Activated CD4-positive, alpha-beta T cell treated with anti-CD3 and anti-CD28 coated beads for 24 hours (primary cell): ENCODE data around the gene ZNF276.
"Not testable (repeated sequence)": the region's sequence is repeated elsewhere in the genome, so short reads cannot be mapped to it uniquely, and the experiment has no call there.

ENCODE experiments used
- DNase-seq, 2 donors: peaks; one replicate each; pipeline ENCODE4 v3.0.0-alpha.2; 2020; ENCODE audit warnings: low read depth in 2 of 2

ZNF276 gene

DNA sequence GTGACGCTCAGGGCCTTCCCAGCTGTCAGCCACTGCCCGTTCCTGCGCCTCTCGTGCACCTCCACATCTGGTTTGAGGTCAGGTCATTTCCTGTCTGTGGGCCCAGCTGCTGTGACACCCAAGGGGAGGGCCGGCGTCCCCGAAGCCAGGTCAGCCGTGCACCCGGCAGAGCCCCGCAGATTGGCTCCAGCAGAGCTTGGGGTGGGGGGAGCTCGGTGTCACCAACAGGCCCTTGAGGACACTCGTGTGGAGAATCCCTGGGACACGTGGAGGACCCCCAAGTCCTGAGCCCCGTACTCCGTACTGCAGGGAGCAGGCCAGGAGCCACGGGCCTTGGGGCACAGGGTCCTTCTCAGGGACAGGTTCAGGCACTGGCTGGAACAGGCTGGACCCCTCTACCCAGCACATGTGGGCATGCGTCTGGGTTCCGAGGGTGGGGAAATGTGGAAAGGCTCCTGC, 24.6 kb upstream of the ZNF276 start:
- no peak for DNase-seq

DNA sequence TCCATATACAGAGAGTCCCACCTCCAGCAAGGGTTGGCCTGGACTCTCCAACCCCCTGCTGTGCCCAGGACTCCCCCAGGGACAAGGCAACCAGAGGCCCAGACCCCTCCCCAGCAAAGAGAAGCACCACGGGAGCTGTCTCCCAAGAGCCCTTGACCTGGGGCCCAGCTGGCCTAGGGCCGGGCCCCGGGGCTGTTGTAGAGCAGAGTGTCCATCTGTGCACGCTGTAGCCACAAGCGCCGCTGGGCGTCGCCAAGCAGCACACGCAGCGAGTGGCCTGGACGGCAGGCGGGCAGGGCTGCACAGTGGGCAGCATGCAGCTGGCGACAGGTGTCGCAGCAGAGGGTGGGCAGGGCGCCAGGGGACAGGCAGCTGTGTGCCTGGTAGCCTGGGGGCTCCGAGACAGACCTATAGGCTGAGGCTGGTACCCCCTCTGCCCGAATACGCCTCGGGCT, 24.1 kb upstream of the ZNF276 start:
- DNase-seq = no peak

DNA sequence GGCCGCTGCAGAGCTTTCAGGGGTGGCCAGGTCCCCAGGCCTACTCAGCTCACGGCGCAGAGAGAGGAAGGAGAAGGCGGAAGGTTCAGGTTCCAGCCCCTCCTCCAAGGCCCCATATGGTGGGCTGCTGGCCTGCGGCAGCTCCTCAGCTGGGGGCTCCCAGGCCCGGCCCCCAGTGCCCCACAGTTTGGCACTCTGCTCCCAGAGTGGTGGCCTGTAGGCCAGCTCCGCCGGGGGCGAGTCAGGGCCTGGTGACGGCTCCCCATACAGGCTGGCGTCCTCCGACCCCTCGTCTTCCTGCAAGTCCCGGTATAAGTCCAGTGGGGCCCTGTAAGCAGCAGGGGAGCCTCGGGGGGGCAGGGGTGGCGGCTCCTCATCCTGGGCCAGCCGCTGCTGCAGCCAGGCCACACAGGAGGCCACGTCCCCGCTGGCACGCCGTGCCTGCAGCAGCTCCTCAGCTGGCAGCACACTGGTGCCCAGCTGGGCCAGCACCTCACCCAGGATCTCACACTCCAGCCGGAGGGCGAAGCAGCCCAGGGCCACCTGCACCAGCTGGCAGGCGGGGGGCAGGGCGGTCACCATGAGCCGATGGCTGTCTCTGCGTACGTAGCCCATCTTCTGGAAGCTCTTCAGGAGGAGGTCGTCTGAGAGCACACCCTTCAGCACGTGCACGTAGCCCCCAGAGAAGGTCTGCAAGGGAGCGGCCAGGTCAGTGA, 23.6 kb upstream of the ZNF276 start:
- DNase-seq = no peak

DNA sequence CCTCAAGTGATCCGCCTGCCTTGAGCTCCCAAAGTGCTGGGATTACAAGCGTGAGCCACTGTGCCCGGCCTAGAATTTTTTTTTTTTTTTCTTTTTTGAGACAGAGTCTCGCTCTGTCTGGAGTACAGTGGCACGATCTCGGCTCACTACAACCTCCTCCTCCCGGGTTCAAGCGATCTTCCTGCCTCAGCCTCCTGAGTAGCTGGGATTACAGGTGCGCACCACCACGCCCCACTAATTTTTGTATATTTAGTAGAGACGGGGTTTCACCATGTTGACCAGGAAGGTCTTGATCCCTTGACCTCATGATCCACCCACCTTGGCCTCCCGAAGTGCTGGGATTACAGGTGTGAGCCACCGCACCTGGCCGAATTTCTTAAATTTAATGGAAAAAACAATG, 22.6 kb upstream of the ZNF276 start:
- not testable (repeated sequence) for DNase-seq

DNA sequence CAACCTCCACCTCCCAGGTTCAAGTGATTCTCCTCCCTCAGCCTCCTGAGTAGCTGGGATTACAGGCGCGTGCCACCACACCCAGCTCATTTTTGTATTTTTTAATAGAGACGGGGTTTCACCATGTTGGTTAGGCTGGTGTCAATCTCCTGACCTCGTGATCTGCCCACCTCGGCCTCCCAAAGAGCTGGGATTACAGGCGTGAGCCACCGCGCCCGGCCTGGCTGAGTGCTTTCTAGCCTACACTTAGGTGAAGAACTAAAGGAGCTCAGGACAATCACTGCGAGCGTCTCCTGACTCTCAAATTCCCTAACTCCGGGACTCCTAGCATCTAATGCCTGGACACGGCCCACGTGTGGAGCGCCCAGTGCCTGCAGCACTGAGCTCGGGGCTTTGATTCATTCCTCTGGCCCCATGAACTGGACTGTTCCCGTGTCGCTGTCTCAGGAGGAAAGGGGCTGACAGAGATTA, 21.7 kb upstream of the ZNF276 start:
- DNase-seq = not testable (repeated sequence)

DNA sequence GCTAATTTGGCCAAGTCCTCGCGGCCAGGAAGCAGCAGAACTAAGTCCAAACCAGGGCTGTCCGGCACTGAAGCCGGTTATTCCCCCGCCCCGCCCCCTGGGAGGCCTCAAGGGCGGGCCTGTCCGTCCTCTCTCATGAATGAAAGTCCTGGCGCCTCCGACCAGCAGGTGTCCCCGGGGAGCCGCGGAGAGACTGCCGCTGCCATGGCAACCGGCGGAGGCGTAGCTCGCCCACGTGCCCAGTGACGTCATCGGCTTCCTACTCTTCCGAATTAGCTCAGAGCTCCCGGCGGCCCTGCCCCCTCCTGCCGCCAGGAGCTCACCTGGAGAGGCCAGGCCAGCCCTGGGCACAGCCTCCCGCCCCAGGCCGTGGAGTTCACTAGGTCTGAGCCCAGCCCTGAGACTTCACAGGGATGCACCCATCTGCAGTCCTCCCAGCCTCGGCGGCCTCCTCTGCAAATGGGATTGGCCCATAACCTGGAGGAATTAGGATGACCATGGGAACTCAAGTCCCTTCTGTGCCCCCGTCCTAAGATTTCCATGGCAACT, 21.2 kb upstream of the ZNF276 start:
- DNase-seq = peak; percentile 95 to 99

DNA sequence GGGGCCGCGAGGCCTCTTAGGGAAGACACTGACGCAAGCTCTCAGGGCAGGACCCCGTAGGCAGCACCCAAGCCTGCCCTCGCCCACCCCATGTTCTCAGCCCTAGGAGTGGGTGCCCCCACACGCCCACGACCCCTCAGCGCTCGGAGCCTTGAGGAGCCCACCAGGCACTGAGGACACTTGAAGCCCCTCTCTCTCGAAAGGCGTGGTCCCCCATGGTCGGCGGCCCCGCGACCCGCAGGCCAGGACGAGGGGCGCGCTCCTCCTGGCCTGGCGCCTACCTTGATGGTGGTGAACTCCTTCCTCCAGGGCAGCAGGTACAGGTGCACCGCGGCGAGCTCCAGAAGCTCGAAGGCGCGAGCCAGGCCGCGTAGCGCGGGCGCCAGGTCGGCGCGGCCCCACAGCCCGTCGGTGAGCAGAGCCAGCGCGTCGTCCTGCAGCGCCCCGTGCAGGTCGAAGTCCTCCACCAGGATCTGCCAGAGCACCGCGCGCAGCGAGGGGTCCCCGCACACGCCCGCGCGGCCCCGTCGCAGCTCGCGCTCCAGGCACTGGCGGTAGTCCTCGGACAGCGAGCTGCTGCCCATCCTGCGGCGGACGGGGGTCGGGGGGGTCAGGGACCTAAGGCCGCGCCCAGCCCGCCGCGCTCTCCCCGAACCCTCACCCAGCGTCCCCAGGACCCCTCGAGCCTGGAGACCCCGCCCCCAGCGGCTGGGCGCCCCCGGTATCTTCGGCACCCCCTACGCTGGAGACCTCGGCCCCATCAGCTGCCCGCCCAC, 20.5 kb upstream of the ZNF276 start:
- no peak for DNase-seq

DNA sequence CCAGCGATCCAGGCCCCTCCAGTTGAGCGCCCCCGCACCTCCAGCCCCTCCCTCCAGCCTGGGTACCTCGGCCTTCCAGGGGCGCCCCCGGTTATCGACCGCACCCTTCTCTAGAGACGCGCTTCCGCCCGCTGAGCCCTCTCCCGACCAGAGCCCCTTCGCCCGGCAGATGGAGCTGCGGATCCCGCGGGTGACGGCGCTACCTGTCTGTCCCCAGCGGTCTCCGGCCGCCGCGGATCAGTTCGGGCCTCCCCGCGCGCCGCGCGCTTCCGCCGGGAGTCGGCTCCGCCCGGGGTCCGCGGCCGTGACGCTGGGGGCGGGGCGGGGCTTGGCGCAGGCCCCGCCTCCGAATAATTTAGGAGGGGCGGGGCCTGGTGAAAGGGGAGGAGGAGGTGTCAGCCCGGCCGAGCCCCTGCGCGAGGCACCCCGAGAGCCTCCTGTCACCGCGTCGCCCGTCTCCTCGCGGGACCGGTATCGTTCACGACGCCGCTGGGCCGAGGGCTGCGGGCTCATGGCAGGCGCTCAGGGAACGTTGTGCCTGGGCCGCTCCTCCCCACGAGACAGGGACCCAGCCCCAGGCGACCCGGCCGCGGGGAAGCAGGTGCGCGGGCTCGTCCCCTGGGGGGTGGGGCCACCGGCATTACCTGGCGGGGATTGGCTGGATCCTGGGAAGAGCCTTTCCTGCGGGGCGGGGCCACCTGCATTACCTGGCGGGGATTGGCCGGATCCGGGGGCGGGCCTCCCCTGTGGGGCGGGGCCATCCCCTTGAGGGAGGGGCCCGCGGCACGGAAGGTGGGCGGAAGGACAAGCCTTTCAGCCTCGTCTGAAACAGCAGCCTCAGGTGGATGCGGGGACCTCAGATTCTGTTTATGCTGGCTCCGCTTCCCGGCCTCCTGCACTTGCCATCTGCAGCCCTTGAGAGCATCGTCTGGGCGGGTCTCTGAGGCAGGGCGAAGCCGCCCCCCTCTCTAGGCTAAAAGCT, 19.6 kb upstream of the ZNF276 start, which contains the start of gene SPATA2L:
SPATA2L (minus strand) TSS at position 281 of the 982 bp plus-strand sequence. CDS start 473 bp downstream, outside the sequence.
- DNase-seq = peak; percentile 95

DNA sequence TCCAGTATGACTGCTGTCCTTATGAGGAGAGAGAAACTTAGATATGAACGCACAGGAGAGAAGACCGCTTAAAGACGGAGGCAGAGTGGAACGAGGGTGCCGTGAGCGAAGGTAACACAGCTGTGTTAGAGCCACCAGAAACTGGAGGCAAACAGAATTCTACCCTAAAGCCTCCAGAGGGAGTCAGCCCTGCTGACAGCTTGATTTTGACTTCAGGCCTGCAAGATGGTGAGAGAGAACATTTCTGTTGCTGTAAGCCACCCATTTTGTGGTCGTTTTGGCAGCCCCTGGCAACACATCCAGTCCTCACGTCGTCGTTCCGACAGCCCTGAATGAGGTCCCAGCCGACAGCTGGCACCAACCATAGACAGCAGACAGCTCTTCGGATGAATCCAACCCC, 17.1 kb upstream of the ZNF276 start:
- no peak for DNase-seq

DNA sequence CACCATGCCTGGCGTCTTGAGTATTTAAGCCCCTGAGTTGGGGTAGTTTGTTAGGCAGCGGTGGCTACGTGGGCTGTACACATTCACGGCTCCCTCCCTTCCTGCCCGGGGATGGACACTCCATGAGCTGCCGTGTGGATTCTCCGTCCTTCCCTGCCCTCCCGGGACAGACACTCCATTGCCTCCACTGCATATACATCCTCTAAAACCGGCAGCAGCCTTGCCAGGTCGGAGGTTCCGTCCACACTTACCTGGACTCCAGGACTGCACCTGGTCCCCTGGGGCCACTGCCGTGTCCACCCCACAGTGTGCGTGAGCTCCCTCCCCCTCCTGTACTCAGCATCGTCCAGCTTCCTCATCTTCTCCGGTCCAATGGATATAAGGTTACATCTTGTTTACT, 16.3 kb upstream of the ZNF276 start:
- no peak for DNase-seq

DNA sequence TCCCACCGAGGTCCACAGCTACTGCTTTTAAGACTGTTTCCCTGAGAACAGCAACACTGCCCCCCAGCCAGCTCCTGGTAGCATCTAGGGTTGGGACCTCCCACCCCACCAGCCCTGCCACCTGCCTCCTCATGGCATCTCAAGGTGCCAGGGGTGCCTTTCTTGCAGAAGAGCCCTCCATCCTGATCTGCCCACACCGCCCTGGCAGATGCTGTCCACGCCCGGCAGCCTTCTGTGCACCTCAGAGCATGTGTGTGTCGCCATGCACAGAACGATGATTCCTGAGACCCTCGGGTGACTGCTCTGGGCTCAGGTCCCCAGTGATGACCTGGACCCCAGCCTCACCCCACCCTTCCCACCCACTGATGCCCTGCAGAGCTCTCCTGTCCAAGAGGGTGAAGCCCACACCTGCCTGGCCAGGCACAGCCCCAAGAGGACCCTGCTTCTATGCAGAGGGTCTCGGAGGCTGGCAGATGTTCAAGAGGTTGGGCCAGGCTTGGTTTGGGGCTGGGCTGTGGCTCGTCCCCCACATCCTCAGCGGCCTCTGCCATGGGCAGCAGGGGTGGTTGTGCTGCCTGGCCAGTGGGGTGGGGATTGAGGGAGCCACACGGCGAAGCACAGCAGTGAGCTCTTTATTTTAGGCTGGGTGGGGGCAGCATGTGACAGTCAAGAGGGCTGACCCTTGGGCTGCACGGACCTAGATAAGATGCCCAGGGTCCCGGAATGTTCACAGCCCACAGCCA, 14.6 kb upstream of the ZNF276 start:
- no peak for DNase-seq

DNA sequence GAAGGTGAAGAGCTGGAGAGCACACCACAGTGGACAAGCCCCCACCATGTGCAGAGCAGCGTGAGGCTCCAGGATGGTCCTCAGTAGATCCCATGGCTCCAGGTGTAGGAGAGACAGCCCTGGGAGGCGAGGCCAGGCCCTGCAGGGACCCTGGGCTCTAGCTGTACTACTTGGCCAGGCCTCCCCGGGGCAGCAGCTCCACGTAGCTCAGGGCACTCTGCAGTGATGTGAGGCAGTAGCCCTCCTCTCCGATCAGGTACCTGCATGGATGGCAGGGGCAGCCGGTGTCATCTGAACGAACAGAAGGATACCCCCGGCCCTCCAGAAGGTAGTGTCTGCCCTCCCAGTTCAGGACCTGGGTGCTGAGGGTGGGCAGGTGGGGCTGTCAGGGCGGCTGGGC, 13.6 kb upstream of the ZNF276 start:
- no peak for DNase-seq

DNA sequence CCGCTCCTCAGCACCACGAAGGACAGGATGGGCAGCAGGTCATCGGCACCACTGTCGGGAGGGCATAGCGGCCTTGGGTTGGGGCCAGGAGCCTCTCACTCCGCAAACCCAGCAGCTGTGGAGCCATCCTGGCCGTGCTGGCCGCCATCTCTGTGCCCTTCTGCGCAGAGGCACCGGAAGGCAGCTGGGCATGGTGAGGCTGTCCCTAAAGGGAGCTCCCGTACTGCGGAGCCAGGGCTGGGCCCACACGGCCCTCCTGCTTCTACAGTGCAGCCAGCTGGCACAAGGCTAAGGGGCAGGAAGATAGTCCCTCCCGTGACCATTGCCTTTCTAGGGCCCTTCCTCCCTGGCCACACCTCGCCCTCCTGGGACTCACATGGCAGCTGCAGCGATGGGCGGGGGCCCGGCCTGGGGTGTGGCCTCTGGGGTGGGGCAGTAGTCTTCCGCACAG, 12.8 kb upstream of the ZNF276 start:
- DNase-seq = no peak

DNA sequence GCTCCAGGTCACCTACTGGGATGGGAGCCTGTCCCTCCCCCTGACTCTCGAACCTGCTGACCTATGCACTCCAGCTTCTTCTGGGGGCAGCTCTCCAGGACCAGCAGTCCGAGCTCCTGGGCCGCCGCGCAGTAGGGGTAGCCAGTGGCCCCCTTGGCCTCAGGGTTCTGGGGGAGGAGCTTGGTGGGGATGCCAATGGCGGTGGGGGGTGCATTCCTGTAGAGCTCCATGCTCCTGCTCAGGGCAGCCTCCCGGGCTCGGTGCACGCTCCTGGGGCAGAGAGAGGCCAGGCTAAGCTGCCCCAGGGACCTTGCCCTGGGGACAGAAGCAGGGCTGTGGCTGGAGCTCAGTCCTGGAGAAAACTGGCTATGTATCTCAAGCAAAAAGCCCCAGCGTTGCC, 12.2 kb upstream of the ZNF276 start:
- no peak for DNase-seq

DNA sequence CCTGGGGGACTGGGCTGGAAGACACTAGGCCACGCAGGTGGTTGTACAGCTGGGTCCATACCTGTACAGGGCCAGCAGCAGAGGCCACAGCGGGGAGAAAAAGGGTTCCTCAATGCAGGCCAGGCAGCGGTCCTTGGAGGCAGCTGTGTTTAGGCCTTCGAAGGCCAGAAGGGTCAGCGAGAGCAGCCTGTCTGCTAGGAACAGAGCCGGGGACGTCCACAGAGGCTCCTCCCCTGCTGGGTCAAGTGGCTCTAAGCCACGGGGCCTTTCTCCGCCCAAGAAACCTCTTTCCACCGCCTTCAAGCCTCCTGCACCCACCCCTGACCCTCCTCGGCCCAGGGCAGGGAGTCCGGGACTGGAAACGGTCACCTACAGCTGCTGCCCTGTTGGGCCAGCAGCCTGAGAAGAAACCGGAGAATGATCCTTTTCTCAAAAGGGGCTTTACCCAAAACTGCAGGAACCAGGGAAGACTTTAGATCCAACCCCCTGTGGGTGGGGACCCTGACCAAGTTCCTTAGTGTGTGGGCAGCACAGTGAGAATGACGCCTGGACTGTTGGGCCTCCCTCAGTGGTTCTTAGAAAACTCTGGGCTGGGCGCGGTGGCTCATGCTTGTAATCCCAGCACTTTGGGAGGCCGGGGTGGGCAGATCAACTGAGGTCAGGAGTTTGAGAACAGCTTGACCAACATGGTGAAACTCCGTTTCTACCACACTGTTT, 11.5 kb upstream of the ZNF276 start:
- no peak for DNase-seq

DNA sequence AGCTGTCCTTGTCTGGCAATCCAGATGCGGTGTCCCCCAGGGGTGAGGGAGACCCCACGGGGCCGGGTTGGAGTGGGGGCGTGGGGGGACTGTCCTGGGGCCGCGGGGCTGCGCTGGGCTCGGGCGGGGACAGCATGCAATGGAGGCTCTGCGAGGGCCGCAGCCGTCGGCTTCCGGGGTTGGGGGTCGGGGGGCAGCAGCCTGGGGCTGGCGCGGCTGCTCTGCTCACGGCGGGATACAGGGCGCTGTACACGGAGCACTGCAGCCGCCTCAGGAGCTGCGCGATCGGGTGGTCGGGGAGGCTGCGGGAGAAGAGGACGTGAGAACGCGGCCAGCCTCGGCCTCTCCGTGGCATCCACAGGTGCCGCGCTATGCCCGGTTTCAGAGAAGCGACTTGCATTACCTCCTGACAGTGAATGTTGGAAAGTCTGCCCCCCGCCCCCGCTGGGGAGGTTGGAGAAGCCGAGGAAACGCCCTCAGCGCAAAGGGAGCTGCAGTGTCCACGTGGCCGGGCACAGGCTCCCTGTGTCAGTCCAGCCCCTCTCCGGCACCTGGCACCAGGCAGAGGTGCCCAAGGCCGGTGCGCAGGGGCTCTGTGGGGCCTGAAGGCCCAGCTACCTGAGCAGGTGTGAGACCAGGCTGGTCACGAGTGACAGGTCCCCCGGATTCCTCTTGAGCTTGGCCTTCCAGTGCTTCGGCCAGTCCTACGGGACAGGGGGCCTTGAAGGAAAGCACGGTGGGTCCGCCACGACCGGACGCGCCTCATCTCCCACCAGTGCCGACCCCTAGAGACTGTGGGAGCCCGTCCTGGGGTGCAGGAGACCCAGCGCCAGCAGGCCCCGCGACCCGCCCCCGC, 10.4 kb upstream of the ZNF276 start:
- DNase-seq = no peak

DNA sequence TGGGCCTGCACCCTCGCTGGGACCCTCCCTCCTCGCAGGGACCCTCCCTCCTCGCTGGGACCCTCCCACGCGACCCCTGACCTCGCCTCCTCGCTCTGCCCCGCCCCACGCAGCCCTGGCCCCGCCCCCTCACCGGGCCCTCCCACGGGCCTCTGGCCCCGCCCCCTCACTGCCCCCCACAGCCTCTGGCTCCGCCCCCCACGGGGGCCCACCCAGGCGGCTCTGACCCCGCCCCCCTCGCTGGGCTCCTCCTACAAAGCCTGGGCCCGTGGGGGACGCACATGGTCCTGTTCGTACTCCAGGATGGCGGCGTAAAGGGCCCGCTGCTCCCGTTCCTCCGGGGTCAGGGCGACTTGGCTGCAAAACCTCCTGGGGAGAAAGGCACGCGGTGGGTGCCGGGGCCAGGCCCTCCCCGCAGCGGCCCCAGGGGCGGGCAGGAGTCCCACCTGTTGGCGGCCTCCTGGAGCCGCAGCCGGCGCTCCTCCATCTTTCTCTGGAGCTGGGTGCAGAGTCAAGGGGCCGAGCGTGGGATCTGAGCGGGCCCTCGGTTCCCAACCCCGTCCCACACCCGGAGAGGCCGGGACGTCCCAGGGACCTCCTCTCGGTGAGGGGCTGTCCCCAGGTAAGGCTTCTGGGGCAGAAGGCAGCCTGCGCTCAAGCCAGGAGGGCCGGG, 9.6 kb upstream of the ZNF276 start:
- DNase-seq = peak; percentile 64 to 73

DNA sequence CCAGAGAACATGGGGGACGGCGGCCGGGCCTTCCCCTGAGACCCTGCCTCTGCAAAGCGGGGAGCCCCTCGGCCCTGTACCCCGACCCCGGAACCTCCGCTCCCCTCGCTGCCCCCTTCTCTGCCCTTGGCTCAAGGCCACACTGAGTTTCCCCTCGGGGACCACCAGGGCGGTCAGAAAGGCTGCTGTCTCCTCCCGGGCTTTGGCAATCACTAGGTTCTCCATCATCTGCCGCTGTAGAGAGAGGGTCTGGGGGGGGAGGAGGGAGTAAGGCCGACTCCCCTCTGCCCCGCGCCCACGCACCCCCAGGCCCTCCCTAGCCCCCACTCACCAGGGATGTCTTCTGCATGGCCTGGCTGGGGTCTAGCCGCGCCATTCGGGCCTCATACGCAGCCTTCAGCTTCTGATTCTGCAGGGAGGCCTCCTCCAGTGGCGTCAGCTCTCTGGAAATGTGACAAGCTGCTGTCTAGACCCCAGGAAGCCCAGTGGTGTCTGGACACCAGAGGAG, 9.0 kb upstream of the ZNF276 start:
- no peak for DNase-seq
